ENCODE results near the gene STK32B.

DNA sequence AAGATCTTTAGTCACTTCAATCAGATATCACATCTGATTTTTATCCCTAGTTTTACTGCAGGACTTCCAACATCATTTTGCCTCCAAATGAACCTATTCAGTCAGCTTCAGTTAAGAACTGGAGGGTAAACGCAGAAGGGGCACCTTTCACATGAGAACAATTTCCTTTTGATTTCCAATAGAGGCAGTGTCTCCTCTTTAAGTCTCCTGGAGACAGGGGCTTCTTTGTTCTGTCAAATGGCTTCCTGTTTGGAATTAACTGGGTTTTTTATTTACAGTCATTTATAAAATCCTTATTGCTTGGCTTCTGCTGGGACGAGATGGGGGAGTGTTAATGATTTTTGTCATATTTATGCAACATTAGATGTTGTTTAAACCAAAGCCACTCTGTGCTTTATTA lies 164.0 kb downstream of the STK32B start:
- TF ChIP-seq, protein P1, sequence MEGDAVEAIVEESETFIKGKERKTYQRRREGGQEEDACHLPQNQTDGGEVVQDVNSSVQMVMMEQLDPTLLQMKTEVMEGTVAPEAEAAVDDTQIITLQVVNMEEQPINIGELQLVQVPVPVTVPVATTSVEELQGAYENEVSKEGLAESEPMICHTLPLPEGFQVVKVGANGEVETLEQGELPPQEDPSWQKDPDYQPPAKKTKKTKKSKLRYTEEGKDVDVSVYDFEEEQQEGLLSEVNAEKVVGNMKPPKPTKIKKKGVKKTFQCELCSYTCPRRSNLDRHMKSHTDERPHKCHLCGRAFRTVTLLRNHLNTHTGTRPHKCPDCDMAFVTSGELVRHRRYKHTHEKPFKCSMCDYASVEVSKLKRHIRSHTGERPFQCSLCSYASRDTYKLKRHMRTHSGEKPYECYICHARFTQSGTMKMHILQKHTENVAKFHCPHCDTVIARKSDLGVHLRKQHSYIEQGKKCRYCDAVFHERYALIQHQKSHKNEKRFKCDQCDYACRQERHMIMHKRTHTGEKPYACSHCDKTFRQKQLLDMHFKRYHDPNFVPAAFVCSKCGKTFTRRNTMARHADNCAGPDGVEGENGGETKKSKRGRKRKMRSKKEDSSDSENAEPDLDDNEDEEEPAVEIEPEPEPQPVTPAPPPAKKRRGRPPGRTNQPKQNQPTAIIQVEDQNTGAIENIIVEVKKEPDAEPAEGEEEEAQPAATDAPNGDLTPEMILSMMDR (conservative IDR thresholded peaks at IDR 0.05), result no peak
- no peak for TF ChIP-seq ZFX (IDR thresholded peaks at IDR 0.05)

All from C4-2B (cell line).